Testis (tissue), 3 donors: ENCODE data around the gene HSD17B12. TPM values are rescaled to one million over a fixed set of nuclear protein-coding genes. Genes with fewer than 3 reads are reported as not detected.
"Not testable (repeated sequence)": the region's sequence is repeated elsewhere in the genome, so short reads cannot be mapped to it uniquely, and the experiment has no call there.

ENCODE experiments used
- DNase-seq: peaks from one replicate; pipeline ENCODE4 v3.0.0-alpha.2; 2019
- H3K27ac ChIP-seq, 2 donors: fragments of 200-600 bp; sonication (generic); one replicate each; pipeline ENCODE4 v1.5.1; 2019
- H3K27me3 ChIP-seq: fragments of 200-600 bp; sonication (generic); one replicate; pipeline ENCODE4 v1.5.1; 2019
- H3K36me3 ChIP-seq: fragments of 200-600 bp; sonication (generic); one replicate; pipeline ENCODE4 v1.5.1; 2017; ENCODE audit warnings: low read depth; ENCODE audit errors: missing control alignments
- H3K4me1 ChIP-seq: fragments of 200-600 bp; sonication (generic); one replicate; pipeline ENCODE4 v1.5.1; 2019
- H3K4me3 ChIP-seq, 2 donors: fragments of 200-600 bp; sonication (generic); one replicate each; pipeline ENCODE4 v1.5.1; 2017 to 2019
- H3K9me3 ChIP-seq: fragments of 200-600 bp; sonication (generic); one replicate; pipeline ENCODE4 v1.5.1; 2017
- POLR2A ChIP-seq: fragments of 450-650 bp; IDR thresholded peaks from one replicate; pipeline ENCODE4 v1.6.1; 2017; ENCODE audit warnings: antibody characterized with exemption, mild to moderate bottlenecking, moderate library complexity
- WGBS, 2 donors: methylation state at CpG; one replicate each; pipeline ENCODE4 v1.1.5; 2018; 5-methylcytosine and 5-hydroxymethylcytosine counted together
- intact Hi-C: fragments of 100-400 bp; cut with DNase I; formaldehyde crosslinking; loops from one replicate; pipeline ENCODE4 v1.15.1; 2023; ENCODE audit warnings: low total_unique reads
- polyA plus RNA-seq: library from polyadenylated mRNA; stranded (reverse); fragments of 350-450 nt; fragmentation: Illumina TruSeq; extraction: RNeasy Lipid Tissue Mini Kit (QIAGEN cat#74804); gene quantifications from one replicate; pipeline ENCODE4 v1.2.3, GENCODE V29; 2014; ENCODE audit warnings: low read depth, low replicate concordance; ENCODE audit not compliant: insufficient read depth
- total RNA-seq, 2 donors: library from RNA; depleted of rRNA; stranded (reverse); fragments of >200 nt; gene quantifications; one replicate each; pipeline ENCODE4 v1.2.3, GENCODE V29; 2016
- TF ChIP-seq, protein P1 (sequence below), 3 experiments: fragments of 450-650 bp in 2 of 3; fragments of 200-600 bp in 1 of 3; sonication (generic) in 1 of 3; IDR thresholded peaks; one replicate each; pipeline ENCODE4 v1.5.1; 2016 to 2019; ENCODE audit warnings: antibody characterized with exemption in 3 of 3, mild to moderate bottlenecking in 2 of 3, moderate library complexity in 1 of 3

HSD17B12 gene
- total and polyA plus RNA-seq, 3 donors from 2014 or later = 59.6 to 113 (median 93.5) TPM

DNA sequence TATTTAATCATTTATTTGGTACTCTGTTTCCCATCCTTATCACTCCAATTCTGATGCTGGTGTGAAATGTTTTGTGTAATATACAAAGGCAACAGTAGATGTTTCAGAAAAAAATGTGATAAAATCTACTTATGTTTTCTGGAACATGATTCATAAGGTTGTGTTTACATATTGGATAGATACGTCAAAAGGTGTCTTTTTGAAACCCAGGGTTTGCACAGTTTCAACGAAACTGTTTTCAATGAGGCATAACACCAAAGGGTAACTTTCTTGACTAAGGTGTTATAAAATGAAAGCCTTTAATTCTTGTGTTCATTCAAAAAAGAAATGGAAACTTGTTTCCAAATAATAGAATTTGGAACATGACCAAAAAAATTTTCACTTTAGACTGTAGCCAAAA, 33.8 kb upstream of the HSD17B12 start:
- intact Hi-C loops = no loop called here
- TF ChIP-seq, protein P1, sequence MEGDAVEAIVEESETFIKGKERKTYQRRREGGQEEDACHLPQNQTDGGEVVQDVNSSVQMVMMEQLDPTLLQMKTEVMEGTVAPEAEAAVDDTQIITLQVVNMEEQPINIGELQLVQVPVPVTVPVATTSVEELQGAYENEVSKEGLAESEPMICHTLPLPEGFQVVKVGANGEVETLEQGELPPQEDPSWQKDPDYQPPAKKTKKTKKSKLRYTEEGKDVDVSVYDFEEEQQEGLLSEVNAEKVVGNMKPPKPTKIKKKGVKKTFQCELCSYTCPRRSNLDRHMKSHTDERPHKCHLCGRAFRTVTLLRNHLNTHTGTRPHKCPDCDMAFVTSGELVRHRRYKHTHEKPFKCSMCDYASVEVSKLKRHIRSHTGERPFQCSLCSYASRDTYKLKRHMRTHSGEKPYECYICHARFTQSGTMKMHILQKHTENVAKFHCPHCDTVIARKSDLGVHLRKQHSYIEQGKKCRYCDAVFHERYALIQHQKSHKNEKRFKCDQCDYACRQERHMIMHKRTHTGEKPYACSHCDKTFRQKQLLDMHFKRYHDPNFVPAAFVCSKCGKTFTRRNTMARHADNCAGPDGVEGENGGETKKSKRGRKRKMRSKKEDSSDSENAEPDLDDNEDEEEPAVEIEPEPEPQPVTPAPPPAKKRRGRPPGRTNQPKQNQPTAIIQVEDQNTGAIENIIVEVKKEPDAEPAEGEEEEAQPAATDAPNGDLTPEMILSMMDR (IDR thresholded peaks at IDR 0.05) = no peak
- no peak for TF ChIP-seq POLR2A
- 82 to 93% methylated on average over 2 of the region's 2 CpGs for WGBS, 2 donors

DNA sequence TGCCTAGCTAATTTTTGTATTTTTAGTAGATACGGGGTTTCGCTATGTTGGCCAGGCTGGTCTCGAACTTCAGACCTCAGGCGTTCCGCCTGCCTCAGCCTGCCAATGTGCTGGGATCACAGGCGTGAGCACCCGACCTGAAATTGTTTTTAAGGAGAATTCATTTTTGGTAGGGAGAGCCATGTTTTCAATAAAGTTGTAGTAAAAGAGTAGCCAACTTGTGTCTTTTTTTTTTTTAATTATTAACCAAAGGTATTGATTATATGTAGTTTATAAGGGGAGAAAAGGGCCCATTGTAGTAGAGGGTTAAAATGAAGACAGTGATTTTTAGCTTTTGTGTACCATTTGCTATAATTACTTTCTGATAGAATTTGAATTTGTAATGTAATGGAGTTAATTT, 31.6 kb upstream of the HSD17B12 start:
- Histone ChIP-seq H3K36me3 (no peaks in the 10 kb centered on the region), H3K4me3 (no peak overlapping the region), H3K27ac (no peak overlapping the region), H3K4me1 (peaks cover 8% of the 10 kb centered on the region), H3K27me3 (no peaks in the 10 kb centered on the region), H3K9me3 (no peaks in the 10 kb centered on the region)
- intact Hi-C loops = no loop called here
- no peak for DNase-seq
- WGBS, 2 donors = 84 to 92% methylated on average over 7 of the region's 7 CpGs
- TF ChIP-seq POLR2A = no peak

More for the DNA sequence above, 33.8 kb upstream of the HSD17B12 start:
- no peaks in the 10 kb centered on the region for H3K9me3 ChIP-seq
- peaks cover 8% of the 10 kb centered on the region for H3K4me1 ChIP-seq
- no peaks in the 10 kb centered on the region for H3K27me3 ChIP-seq
- DNase-seq = no peak
- no peaks in the 10 kb centered on the region for H3K36me3 ChIP-seq
- no peak overlapping the region for H3K27ac ChIP-seq
- H3K4me3 ChIP-seq = no peak overlapping the region

DNA sequence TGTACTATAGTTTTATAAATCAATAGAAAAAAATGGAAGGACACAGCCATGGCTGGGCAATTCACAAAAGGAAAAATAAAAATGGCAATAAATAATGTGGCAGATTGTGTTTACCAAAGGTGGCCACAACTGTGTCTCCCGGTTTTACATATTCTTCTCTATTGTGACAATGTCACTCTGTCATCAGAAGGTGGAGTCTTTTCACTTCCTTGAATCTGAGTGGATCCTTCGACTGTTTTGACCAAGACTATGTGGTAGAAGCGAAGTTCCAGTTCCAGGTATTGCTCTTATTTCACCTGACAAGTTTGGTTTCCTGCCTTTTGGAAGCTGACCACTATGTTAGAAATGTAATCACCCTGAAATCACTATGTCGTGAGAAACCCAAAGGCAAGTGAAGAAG, 31.0 kb upstream of the HSD17B12 start:
- DNase-seq = no peak
- 88 to 100% methylated on average over 4 of the region's 4 CpGs for WGBS, 2 donors
- no peaks in the 10 kb centered on the region for H3K27me3 ChIP-seq
- H3K27ac ChIP-seq = no peak overlapping the region
- H3K4me3 ChIP-seq = no peak overlapping the region
- H3K36me3 ChIP-seq = no peaks in the 10 kb centered on the region
- TF ChIP-seq, protein P1 (IDR thresholded peaks at IDR 0.05) = no peak
- no peak for TF ChIP-seq POLR2A
- peaks cover 8% of the 10 kb centered on the region for H3K4me1 ChIP-seq
- H3K9me3 ChIP-seq = no peaks in the 10 kb centered on the region
- intact Hi-C loops = no loop called here

DNA sequence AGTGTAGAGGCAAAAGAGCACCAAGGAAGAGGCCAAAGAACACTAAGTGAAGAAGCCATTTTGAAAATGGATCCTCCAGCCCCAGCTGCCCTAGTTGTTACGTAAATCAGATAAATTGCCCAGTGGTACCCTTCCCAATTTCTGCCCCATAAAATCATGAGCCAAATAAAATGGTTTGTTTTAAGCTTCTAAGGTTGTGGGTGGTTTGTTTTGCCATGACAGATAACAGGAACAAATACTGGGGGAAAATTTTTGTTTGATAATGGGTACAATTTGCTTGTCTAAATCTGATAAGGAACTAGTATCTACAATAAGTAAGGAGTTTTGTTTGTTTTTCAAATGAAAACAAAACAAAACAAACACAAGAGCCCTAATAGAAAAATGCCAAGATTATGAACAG, 30.6 kb upstream of the HSD17B12 start:
- H3K27ac ChIP-seq = no peak overlapping the region
- H3K4me1 ChIP-seq = peaks cover 5% of the 10 kb centered on the region
- no peak for DNase-seq
- intact Hi-C loops = no loop called here
- TF ChIP-seq POLR2A = no peak
- TF ChIP-seq, protein P1 (IDR thresholded peaks at IDR 0.05) = no peak
- no peaks in the 10 kb centered on the region for H3K9me3 ChIP-seq
- H3K27me3 ChIP-seq = no peaks in the 10 kb centered on the region
- no peaks in the 10 kb centered on the region for H3K36me3 ChIP-seq
- H3K4me3 ChIP-seq = no peak overlapping the region
- 96 to 100% methylated on average over 1 of the region's 1 CpG for WGBS, 2 donors

DNA sequence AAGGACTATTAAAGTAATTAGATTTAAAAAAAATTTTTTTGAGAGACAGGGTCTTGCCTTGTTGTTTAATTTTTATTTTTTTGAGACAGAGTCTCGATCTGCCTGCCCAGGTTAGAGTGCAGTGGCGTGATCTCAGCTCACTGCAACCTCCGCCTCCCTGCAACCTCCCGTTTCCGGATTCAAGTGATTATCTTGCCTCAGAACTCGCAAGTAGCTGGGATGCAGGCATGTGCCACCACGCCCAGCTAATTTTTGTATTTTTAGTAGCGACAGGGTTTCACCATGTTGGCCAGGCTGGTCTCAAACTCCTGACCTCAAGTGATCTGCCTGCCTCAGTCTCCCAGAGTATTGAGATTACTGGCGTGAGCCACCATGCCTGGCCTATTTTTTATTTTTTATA, 17.5 kb upstream of the HSD17B12 start:
- H3K27me3 ChIP-seq, intact Hi-C loops, H3K27ac ChIP-seq, H3K9me3 ChIP-seq, H3K4me1 ChIP-seq, H3K36me3 ChIP-seq, DNase-seq, H3K4me3 ChIP-seq: not testable (repeated sequence)
- 82 to 90% methylated on average over 9 of the region's 9 CpGs for WGBS, 2 donors

DNA sequence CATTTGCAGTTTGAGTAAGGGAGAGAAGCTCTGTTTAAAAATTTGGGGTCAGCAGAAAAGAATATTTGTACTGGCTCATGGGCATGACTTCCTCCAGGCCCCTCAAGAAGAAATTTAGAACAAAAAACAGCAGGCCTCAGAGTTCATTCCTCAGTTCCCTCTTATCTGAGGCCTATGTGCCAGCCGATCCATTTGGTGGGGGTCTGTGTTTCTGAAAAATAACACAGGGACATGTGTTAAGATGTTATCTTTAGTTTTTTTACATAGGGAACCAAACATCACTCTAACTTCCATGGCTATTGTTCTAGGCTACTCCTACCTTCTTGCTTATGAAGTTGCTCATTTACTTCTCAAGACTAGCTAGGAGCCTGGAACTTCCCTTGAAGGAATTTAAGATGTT, 16.2 kb upstream of the HSD17B12 start:
- no peak overlapping the region for H3K4me3 ChIP-seq
- no peak for TF ChIP-seq POLR2A
- TF ChIP-seq, protein P1 (IDR thresholded peaks at IDR 0.05) = no peak
- DNase-seq = no peak
- H3K9me3 ChIP-seq = no peaks in the 10 kb centered on the region
- 68 to 76% methylated on average over 1 of the region's 1 CpG for WGBS, 2 donors
- no peaks in the 10 kb centered on the region for H3K4me1 ChIP-seq
- no peak overlapping the region for H3K27ac ChIP-seq
- intact Hi-C loops = no loop called here
- H3K36me3 ChIP-seq = no peaks in the 10 kb centered on the region
- no peaks in the 10 kb centered on the region for H3K27me3 ChIP-seq

DNA sequence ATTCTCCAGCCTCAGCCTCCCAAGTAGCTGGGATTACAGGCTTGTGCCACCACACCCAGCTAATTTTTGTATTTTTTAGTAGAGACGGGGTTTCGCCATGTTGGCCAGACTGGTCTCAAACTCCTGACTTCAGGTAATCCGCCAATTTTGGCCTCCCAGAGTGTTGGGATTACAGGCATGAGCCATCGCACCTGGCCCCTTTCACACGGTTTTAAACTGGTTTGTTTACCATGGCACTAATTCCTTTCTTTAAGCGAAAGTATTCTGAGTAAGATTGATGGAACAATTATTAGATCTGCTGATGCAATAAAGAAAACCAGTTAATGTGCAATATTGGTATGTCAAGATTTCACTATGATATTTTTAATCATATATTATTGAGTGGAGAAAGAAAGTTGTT, 9.3 kb upstream of the HSD17B12 start:
- DNase-seq, H3K27ac ChIP-seq, H3K27me3 ChIP-seq, H3K9me3 ChIP-seq, intact Hi-C loops, H3K4me1 ChIP-seq, H3K36me3 ChIP-seq, H3K4me3 ChIP-seq: not testable (repeated sequence)
- WGBS, 2 donors = 84 to 88% methylated on average over 6 of the region's 6 CpGs
